PC-9 (cell line): ENCODE results near the gene CNBP.

Experiments
- CTCF ChIP-seq: fragments of 200-600 bp; sonication (generic); conservative IDR thresholded peaks from 2 replicates; pipeline ENCODE4 v1.6.1; 2017; ENCODE audit warnings: mixed run types, antibody characterized with exemption, mild to moderate bottlenecking, moderate library complexity
- EZH2 ChIP-seq: fragments of 200-600 bp; sonication (generic); IDR thresholded peaks from 2 replicates; pipeline ENCODE4 v1.8.0; 2017; ENCODE audit warnings: antibody characterized with exemption, low read depth

- no peak for TF ChIP-seq CTCF
- TF ChIP-seq EZH2: no peak
Observed at GRCh38 chr3:129195731-129196256, 12.1 kb upstream of the CNBP start.
